ENCODE measurements around the gene ULK2. TPM values are rescaled to one million over a fixed set of nuclear protein-coding genes. Genes with fewer than 3 reads are reported as not detected.

ULK2 gene
- total RNA-seq, 1 donor from 2014 or later, result 13.6 TPM

GRCh38 chr17:19747829-19748806 is 119.6 kb downstream of the ULK2 start, which contains the start of gene ALDH3A1:
Gene ALDH3A1, minus strand, starts transcription at chr17:19748298. Its CDS starts 3,169 bp downstream, at chr17:19745129.
- intact Hi-C loops (cut with micrococcal nuclease), result no loop called here

GRCh38 chr17:19747159-19747719 is 120.5 kb downstream of the ULK2 start:
- intact Hi-C loops (cut with micrococcal nuclease), result no loop called here

GRCh38 chr17:19746517-19746916 is 121.2 kb downstream of the ULK2 start:
- intact Hi-C loops (cut with micrococcal nuclease), result no loop called here

GRCh38 chr17:19744922-19745757 is 122.6 kb downstream of the ULK2 start:
- intact Hi-C loops (cut with micrococcal nuclease), result loop anchor here (1.0 kb wide), 1 partner anchor 231 kb away; no protein-coding TSS in a partner anchor

- intact Hi-C loops (cut with micrococcal nuclease), result no loop called here
Observed at GRCh38 chr17:19744492-19744891, 123.2 kb downstream of the ULK2 start.

GRCh38 chr17:19743101-19744100 is 124.3 kb downstream of the ULK2 start:
- intact Hi-C loops (cut with micrococcal nuclease), result no loop called here

- intact Hi-C loops (cut with micrococcal nuclease), result no loop called here
Observed at GRCh38 chr17:19742495-19742894, 125.2 kb downstream of the ULK2 start.

GRCh38 chr17:19741832-19742457 is 125.8 kb downstream of the ULK2 start:
- intact Hi-C loops (cut with micrococcal nuclease), result no loop called here

GRCh38 chr17:19740933-19741332 is 126.8 kb downstream of the ULK2 start:
- intact Hi-C loops (cut with micrococcal nuclease), result no loop called here

GRCh38 chr17:19739241-19740201 is 128.2 kb downstream of the ULK2 start:
- intact Hi-C loops (cut with micrococcal nuclease), result no loop called here

GRCh38 chr17:19738757-19739156 is 129.0 kb downstream of the ULK2 start:
- intact Hi-C loops (cut with micrococcal nuclease), result no loop called here

- intact Hi-C loops (cut with micrococcal nuclease), result no loop called here
Observed at GRCh38 chr17:19738073-19738449, 129.7 kb downstream of the ULK2 start.

- intact Hi-C loops (cut with micrococcal nuclease), result no loop called here
Observed at GRCh38 chr17:19737305-19738072, 130.2 kb downstream of the ULK2 start.

GRCh38 chr17:19736071-19736470 is 131.7 kb downstream of the ULK2 start:
- intact Hi-C loops (cut with micrococcal nuclease), result no loop called here

GRCh38 chr17:19733953-19734526 is 133.7 kb downstream of the ULK2 start:
- intact Hi-C loops (cut with micrococcal nuclease), result no loop called here

- intact Hi-C loops (cut with micrococcal nuclease), result no loop called here
Observed at GRCh38 chr17:19731626-19732025, 136.1 kb downstream of the ULK2 start.

- intact Hi-C loops (cut with micrococcal nuclease), result no loop called here
Observed at GRCh38 chr17:19730843-19731242, 136.9 kb downstream of the ULK2 start.

GRCh38 chr17:19729900-19730299 is 137.8 kb downstream of the ULK2 start:
- intact Hi-C loops (cut with micrococcal nuclease), result no loop called here

All from T-helper 1 cell treated with Interleukin-12 subunit alpha and Interleukin-12 subunit beta and Interleukin-4 antibody, amounts not matched to agents 30 ng/mL and 1 ng/mL, for 36 hours (primary cell).